HEK293T (cell line): Measurements from ENCODE around the gene NRG2.

Source experiments
- FOXA1 ChIP-seq: fragments of 450-650 bp; IDR thresholded peaks from 2 replicates; pipeline ENCODE4 v1.6.1; 2016; ENCODE audit warnings: mild to moderate bottlenecking
- L3MBTL2 ChIP-seq: fragments of 450-650 bp; conservative IDR thresholded peaks from 2 replicates; pipeline ENCODE4 v1.6.1; 2016; ENCODE audit warnings: mild to moderate bottlenecking
- SUZ12 ChIP-seq: fragments of 450-650 bp; IDR thresholded peaks from 2 replicates; pipeline ENCODE4 v1.6.1; 2016; ENCODE audit warnings: mild to moderate bottlenecking

GRCh38 chr5:139884734-139885133 lies 158.4 kb downstream of the NRG2 start:
- TF ChIP-seq FOXA1: no peak
- no peak for TF ChIP-seq SUZ12
- no peak for TF ChIP-seq L3MBTL2
